ENCODE results near the gene MON2. TPM values are rescaled to one million over a fixed set of nuclear protein-coding genes. Genes with fewer than 3 reads are reported as not detected.

MON2 gene
- total and polyA plus RNA-seq, 2 donors (not counting 3 experiments of a cell fraction or from before 2014, with no cell fraction given), result 8.9 to 41.8 TPM

DNA sequence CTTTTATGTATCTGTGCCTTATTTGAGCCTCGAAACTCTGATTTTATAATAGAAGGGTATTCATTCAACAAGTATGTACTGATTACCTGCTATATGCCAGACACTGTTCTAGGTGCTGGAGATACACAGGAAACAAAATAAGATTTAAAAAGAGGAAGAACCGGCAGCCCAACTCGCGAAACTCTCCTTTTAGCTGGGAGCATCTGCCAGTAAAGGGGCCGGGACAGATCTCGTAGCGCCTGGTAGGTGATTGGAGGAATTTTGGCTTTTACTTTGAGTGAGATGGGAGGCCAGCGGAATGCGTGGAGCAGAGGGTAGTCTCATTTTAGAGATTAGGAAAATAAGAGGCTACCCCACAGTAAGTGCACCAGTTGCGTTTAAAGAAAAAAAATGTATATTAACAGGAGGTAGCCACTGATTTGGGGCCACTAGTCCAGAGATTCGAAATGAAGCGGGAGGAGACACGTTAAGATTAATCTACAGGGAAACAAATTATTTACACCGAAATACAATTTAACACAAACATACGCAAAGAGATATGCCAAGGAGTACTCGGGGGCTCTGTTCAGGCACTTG, 520 bp upstream of the MON2 start:
- H3K4me2 ChIP-seq (ENCODE audit: insufficient read depth, low read length), result peak overlapping the region; percentile 93
- peaks cover 39% of the 10 kb centered on the region for H3K79me2 ChIP-seq (ENCODE audit: control insufficient read depth, insufficient read depth, low read length)
- peaks cover 0 to 2% of the 10 kb centered on the region in 2 experiments for H3K27me3 ChIP-seq (ENCODE audit: control insufficient read depth in 2 of 2, insufficient read depth in 2 of 2, low read length in 2 of 2)
- peak overlapping the region; percentile 83 to 90 (median 88) for H3K4me3 ChIP-seq (replicated peaks in 1 of 3; ENCODE audit: insufficient read depth in 1 of 3, low read depth in 1 of 3, low read length in 3 of 3)
- peak overlapping the region; percentile 95 for H3K9ac ChIP-seq (replicated peaks; ENCODE audit: extremely low read depth, insufficient read depth, low read length)
- CTCF ChIA-PET, result interaction anchor here (1.0 to 3.3 kb wide), 8 partner anchors 10 to 346 kb away, joined by 3 to 18 read pairs (median 5); no protein-coding TSS in a partner anchor
- FAIRE-seq (peak; percentile 70), DNase-seq (ENCODE audit: low read depth, low spot score) (no peak)
- TF ChIP-seq POLR2AphosphoS5 (IDR thresholded peaks at IDR 0.05; ENCODE audit: insufficient read depth, low read depth, low read length), result no peak
- TF ChIP-seq POLR2A (IDR thresholded peaks at IDR 0.05; ENCODE audit: low read depth, low read length), result no peak
- TF ChIP-seq GATA2 (IDR thresholded peaks at IDR 0.05; ENCODE audit: insufficient read depth, insufficient read length, low read depth, low read length), result no peak
- TF ChIP-seq, protein P1, sequence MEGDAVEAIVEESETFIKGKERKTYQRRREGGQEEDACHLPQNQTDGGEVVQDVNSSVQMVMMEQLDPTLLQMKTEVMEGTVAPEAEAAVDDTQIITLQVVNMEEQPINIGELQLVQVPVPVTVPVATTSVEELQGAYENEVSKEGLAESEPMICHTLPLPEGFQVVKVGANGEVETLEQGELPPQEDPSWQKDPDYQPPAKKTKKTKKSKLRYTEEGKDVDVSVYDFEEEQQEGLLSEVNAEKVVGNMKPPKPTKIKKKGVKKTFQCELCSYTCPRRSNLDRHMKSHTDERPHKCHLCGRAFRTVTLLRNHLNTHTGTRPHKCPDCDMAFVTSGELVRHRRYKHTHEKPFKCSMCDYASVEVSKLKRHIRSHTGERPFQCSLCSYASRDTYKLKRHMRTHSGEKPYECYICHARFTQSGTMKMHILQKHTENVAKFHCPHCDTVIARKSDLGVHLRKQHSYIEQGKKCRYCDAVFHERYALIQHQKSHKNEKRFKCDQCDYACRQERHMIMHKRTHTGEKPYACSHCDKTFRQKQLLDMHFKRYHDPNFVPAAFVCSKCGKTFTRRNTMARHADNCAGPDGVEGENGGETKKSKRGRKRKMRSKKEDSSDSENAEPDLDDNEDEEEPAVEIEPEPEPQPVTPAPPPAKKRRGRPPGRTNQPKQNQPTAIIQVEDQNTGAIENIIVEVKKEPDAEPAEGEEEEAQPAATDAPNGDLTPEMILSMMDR (IDR thresholded peaks at IDR 0.05; ENCODE audit: extremely low read depth in 1 of 2, insufficient read depth in 1 of 2, low read depth in 1 of 2, low read length in 2 of 2), result no peak
- TF ChIP-seq, protein P2, sequence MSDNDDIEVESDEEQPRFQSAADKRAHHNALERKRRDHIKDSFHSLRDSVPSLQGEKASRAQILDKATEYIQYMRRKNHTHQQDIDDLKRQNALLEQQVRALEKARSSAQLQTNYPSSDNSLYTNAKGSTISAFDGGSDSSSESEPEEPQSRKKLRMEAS (IDR thresholded peaks at IDR 0.05; ENCODE audit: insufficient read depth, insufficient read length), result no peak
- TF ChIP-seq JUN (IDR thresholded peaks at IDR 0.05; ENCODE audit: borderline replicate concordance, insufficient read depth, insufficient read length, low read depth), result no peak
- no peaks in the 10 kb centered on the region for H3K9me1 ChIP-seq (replicated peaks; ENCODE audit: control insufficient read depth, extremely low read depth, insufficient read depth, low read length)
- BruUV-seq (replicated peaks), result TSS peak; percentile 74
- H3K9me3 ChIP-seq (replicated peaks; ENCODE audit: control insufficient read depth, insufficient read depth, low read length), result no peaks in the 10 kb centered on the region
- no peaks in the 10 kb centered on the region for H4K20me1 ChIP-seq (replicated peaks; ENCODE audit: control insufficient read depth, extremely low read depth, insufficient read depth, low read length)
- POLR2A ChIA-PET, result no interaction called here
- peak overlapping the region; percentile 92 for H3K27ac ChIP-seq (ENCODE audit: insufficient read depth, low read depth, low read length)
- intact Hi-C loops (cut with micrococcal nuclease), result loop anchor here (1.0 to 10.0 kb wide), 4 partner anchors 28 to 329 kb away; no protein-coding TSS in a partner anchor
- H3K4me1 ChIP-seq (ENCODE audit: control insufficient read depth, extremely low read depth, insufficient read depth, low read length), result peaks cover 9% of the 10 kb centered on the region
- dilution Hi-C loops (cut with MboI; ENCODE audit: extremely low pct_ligation_motif_present, low sequenced_read_pairs), result no loop called here
- H2AFZ ChIP-seq (ENCODE audit: low read depth, low read length), result peak overlapping the region; percentile 91
- no peaks in the 10 kb centered on the region for H3K36me3 ChIP-seq (ENCODE audit: control insufficient read depth in 2 of 2, extremely low read depth in 1 of 2, insufficient read depth in 2 of 2, low read length in 2 of 2)

All from endothelial cell of umbilical vein (primary cell).